LNCaP clone FGC (cell line): ENCODE results near the gene LIMK2.
"Not testable (repeated sequence)": the region's sequence is repeated elsewhere in the genome, so short reads cannot be mapped to it uniquely, and the experiment has no call there.

ENCODE experiments used
- DNase-seq: peaks from one replicate; pipeline ENCODE4 v3.0.0-alpha.2; 2011; ENCODE audit warnings: low read depth
- H3K4me3 ChIP-seq: 2 replicates; pipeline ENCODE4 v1.5.1; 2011; ENCODE audit warnings: mild to moderate bottlenecking, low read depth, low read length, control low read depth
- TF ChIP-seq, protein P1 (sequence below): IDR thresholded peaks from 2 replicates; pipeline ENCODE4 v1.5.1; 2012; ENCODE audit warnings: mild to moderate bottlenecking; ENCODE audit not compliant: control insufficient read depth, insufficient read depth; ENCODE audit errors: extremely low read depth

LIMK2 gene

DNA sequence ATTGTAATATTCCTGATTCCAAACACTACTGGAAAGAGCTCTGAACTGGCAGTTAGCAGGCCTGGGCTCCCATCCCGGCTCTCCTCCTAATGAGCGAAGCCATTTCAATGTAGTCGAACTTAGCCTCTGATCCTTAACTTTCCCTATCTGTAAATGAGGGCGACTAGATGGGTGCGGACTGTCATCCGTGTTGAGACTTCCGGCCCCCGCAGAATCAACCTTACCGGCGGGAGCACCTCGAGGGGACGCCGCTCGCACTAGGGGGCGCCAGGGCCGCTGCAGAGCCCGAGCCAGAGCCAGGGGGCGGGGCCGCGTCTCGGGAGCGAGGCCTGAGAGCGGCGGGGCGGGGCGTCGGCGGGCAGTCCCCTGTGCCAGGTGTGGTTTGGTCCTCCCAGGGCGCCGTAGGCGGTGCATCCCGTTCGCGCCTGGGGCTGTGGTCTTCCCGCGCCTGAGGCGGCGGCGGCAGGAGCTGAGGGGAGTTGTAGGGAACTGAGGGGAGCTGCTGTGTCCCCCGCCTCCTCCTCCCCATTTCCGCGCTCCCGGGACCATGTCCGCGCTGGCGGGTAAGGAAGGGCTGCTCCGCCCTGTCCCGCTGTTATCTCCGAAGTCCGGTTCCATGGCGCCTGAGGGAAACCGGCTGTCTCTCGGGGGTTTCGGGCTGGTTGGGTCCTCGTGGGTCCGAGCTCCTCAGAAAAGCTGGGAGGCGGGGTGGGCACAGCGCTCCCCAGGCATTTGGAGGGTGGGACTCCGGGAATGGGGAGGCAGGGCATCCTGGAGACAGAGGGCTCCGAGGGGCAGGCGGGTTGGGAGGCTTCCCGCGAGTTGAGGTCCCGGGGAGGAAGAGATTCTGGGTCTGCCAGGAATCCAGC is at the start of gene LIMK2:
Gene LIMK2, plus strand, starts transcription at position 437 of the 869 bp plus-strand sequence. Its CDS starts 111 bp downstream, at position 548.
- TF ChIP-seq, protein P1, sequence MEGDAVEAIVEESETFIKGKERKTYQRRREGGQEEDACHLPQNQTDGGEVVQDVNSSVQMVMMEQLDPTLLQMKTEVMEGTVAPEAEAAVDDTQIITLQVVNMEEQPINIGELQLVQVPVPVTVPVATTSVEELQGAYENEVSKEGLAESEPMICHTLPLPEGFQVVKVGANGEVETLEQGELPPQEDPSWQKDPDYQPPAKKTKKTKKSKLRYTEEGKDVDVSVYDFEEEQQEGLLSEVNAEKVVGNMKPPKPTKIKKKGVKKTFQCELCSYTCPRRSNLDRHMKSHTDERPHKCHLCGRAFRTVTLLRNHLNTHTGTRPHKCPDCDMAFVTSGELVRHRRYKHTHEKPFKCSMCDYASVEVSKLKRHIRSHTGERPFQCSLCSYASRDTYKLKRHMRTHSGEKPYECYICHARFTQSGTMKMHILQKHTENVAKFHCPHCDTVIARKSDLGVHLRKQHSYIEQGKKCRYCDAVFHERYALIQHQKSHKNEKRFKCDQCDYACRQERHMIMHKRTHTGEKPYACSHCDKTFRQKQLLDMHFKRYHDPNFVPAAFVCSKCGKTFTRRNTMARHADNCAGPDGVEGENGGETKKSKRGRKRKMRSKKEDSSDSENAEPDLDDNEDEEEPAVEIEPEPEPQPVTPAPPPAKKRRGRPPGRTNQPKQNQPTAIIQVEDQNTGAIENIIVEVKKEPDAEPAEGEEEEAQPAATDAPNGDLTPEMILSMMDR, result peak; percentile 89
- H3K4me3 ChIP-seq, result peak within 1 kb of the TSS; percentile 96
- DNase-seq, result peak; percentile 31

DNA sequence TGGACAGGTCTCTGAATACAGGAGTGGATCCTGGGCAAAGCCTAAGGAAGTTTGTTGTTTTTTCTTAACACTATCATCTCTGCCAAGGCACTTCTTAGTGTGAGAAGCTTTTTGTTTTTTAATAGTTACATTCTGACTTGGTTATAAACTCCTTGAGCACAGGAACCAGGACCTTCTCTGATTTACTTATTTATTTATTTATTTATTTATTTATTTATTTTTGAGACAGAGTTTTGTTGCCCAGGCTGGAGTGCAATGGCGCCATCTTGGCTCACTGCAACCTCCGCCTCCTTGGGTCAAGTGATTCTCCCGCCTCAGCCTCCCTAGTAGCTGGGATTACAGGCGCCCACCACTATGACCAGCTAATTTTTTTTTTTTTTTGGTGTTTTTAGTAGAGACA is 41.1 kb upstream of the LIMK2 start:
- H3K4me3 ChIP-seq, result no peak overlapping the region
- TF ChIP-seq, protein P1, result no peak
- DNase-seq, result no peak

DNA sequence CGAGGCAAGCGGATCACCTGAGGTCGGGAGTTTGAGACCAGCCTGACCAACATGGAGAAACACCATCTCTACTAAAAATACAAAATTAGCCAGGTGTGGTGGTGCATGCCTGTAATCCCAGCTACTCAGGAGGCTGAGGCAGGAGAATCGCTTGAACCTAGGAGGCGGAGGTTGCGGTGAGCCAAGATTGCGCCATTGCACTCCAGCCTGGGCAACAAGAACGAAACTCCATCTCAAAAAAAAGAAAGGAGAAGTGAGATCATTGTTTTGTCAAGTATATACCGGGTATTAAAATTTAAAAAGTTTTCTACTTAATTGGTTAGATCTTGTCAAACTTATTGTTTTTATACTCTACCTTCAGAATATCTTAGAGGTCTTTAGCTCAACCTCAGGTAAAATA is 40.4 kb upstream of the LIMK2 start:
- H3K4me3 ChIP-seq, DNase-seq: not testable (repeated sequence)

DNA sequence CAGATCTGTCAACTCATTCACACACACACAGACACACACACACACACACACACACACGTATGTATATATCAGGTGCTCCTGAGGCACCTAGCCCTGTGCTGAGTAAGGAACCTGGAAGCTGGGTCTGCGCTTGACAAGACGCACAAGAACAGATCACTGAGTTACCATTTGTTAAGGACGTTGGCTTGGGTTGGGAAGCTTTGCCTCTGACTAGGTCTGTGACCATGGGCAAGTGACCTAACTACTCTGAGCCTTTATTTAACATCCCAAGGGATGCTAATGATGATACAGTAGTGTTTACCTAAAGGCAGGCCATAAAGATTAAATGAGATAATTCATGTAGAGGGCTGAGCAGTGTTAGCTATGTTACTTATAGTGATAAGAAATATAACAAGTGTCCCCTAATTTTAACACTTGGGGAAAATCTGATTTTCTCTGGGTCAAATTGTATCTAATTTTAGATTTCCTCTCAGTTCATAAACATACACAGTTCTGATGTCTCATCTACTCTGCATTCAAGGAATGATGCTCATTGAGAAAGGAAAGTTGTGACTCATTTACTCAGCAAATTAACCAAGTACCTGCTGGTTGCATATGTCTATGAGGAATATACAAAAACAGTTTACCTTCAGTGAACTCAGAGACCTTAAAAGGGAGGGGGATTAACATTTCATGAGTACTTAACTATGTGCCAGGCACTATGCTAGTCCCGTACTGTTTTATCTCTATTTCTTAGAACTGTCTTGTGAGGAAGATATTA is 38.5 kb upstream of the LIMK2 start:
- DNase-seq, result peak; percentile 58
- H3K4me3 ChIP-seq, result no peak overlapping the region
- TF ChIP-seq, protein P1, result no peak

DNA sequence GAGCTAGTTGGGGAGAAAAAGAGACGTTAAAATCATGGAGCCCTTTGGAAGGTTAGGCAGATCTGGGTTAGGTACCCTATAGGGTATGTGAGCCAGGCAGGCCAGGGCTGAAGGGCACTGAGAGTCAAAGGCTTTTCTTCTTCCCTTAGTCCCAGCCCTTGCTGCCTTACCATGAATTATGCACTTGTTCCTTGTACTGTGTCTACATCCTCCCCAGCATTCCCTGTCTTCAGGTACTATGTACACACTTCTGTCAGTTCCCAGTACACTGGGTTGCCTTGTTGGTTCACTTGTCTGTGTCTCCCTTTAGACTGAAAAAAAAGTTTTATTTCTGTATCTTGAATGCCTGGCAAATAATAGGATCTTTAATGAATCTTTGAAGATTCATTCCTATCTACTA is 35.2 kb upstream of the LIMK2 start:
- TF ChIP-seq, protein P1, result no peak
- no peak overlapping the region for H3K4me3 ChIP-seq
- no peak for DNase-seq

DNA sequence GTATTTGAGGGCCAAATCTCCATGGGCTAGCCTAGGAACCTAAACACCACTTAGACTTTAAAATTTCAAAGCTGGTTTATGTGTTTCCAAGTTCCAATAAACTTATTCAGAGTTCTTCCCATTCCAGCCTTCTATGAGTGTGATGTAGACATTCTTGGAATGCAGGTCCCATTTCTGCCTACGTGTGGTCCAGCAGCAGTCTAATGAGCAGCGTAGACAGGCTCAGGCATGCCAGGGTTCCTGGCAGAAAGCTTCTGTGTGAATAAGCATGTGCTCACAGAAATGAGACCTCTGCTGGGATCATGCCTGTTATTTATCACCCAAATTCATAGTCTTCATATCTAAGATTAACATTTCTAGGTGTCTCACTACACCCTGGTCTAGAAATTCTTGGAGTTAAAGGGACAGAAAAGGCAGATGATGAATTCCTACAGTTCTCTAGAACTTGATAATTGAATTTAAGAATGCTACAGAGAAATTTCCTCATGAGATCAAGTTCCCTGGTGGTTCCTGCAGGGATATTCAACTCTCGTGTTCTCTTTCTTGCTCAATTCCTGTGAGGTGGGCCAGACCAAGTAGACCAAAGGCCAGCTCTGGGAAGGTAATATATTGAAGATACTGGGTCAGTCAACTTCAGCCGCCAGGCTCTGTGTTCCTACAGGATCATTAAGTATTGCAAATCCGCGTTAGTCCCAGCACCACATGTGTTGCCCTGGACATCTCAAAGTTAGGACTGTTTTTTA is 34.5 kb upstream of the LIMK2 start:
- TF ChIP-seq, protein P1, result no peak
- H3K4me3 ChIP-seq, result no peak overlapping the region
- DNase-seq, result no peak

DNA sequence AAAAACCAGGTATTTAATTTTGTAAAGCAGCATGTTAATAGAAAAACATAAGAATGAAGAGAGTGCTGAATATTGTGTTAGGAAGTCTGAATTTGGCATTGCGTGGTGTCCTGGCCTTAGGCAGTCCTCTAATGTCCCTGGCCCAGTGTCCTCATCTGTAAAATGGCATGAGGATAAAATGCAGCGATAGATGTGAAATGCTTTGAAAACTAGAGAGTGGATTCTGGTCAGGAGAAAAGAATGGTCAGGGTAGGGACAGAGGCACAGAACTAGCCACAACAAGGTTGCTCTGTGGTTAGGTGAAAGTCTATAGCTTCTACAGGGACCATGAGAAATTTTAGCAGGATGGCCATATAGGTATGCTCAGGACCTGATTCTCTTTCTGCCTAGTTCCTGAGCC is 33.2 kb upstream of the LIMK2 start:
- TF ChIP-seq, protein P1, result no peak
- H3K4me3 ChIP-seq, result no peak overlapping the region
- DNase-seq, result no peak
